GM19025 (cell line): Measurements from ENCODE around the gene AGT.
"Not testable (repeated sequence)": the region's sequence is repeated elsewhere in the genome, so short reads cannot be mapped to it uniquely, and the experiment has no call there.

ENCODE experiments used
- ATAC-seq: cut with Tn5 transposase; IDR thresholded peaks from one replicate; pipeline ENCODE4 v1.9.1; 2021; ENCODE audit warnings: mild to moderate bottlenecking, low read depth, moderate library complexity; ENCODE audit not compliant: unreplicated experiment

The AGT gene

GRCh38 chr1:230745071-230745470, 31.1 kb upstream of the AGT start:
- ATAC-seq: no peak

- no peak for ATAC-seq
Measured at GRCh38 chr1:230744382-230744781, 30.5 kb upstream of the AGT start.

GRCh38 chr1:230743899-230744298, 30.0 kb upstream of the AGT start:
- no peak for ATAC-seq

GRCh38 chr1:230739564-230740290, 25.8 kb upstream of the AGT start:
- ATAC-seq: no peak

GRCh38 chr1:230737622-230738262, 23.8 kb upstream of the AGT start:
- no peak for ATAC-seq

GRCh38 chr1:230735447-230735846, 21.5 kb upstream of the AGT start:
- no peak for ATAC-seq

- ATAC-seq: no peak
Measured at GRCh38 chr1:230730977-230731376, 17.1 kb upstream of the AGT start.

GRCh38 chr1:230728710-230729392, 14.9 kb upstream of the AGT start:
- ATAC-seq: no peak

GRCh38 chr1:230725256-230726012, 11.5 kb upstream of the AGT start:
- no peak for ATAC-seq

- not testable (repeated sequence) for ATAC-seq
Measured at GRCh38 chr1:230721849-230722522, 8.1 kb upstream of the AGT start.

- ATAC-seq: no peak
Measured at GRCh38 chr1:230717251-230717650, 3.3 kb upstream of the AGT start.

GRCh38 chr1:230716453-230716852, 2.5 kb upstream of the AGT start:
- not testable (repeated sequence) for ATAC-seq

- ATAC-seq: no peak
Measured at GRCh38 chr1:230715510-230715909, 1.6 kb upstream of the AGT start.

- ATAC-seq: no peak
Measured at GRCh38 chr1:230713547-230713914, 391 bp downstream of the AGT start.

- ATAC-seq: no peak
Measured at GRCh38 chr1:230713138-230713537, 784 bp downstream of the AGT start.

GRCh38 chr1:230712470-230712942, 1.4 kb downstream of the AGT start:
- ATAC-seq: no peak

GRCh38 chr1:230711245-230711644, 2.7 kb downstream of the AGT start:
- ATAC-seq: no peak

- ATAC-seq: no peak
Measured at GRCh38 chr1:230710543-230710904, 3.4 kb downstream of the AGT start.

GRCh38 chr1:230709619-230710542, 4.0 kb downstream of the AGT start:
- no peak for ATAC-seq
